Measurements from ENCODE around the gene PTAFR.
"Not testable (repeated sequence)": the region's sequence is repeated elsewhere in the genome, so short reads cannot be mapped to it uniquely, and the experiment has no call there.

PTAFR gene

DNA sequence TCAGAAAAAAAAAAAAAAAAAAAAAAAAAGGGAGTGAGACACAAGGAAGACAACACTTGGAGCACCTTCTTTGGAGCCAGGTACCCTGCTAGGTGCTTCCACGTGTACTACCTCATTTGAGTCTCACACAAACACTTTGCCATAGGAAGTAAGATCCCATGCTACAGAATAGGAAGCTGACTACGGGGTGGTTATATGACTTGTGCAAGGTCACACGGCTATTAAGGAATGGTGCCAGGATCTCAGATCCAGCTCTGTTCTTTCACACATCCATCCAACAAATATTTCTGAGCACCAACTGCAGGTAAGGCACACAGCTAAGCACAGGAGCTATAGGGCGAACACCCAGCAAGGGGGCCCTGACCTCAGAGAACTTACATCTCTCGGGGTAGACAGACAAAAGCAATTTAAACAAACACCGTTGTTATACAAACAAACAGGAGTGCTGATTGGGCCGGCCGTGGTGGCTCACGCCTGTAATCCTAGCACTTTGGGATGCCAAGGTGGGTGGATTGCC, 22.4 kb downstream of the PTAFR start:
- Histone ChIP-seq H3K27ac (peak overlapping the region in 1 of 21 experiments; percentile 22), H3K4me3 (no peak overlapping the region)

DNA sequence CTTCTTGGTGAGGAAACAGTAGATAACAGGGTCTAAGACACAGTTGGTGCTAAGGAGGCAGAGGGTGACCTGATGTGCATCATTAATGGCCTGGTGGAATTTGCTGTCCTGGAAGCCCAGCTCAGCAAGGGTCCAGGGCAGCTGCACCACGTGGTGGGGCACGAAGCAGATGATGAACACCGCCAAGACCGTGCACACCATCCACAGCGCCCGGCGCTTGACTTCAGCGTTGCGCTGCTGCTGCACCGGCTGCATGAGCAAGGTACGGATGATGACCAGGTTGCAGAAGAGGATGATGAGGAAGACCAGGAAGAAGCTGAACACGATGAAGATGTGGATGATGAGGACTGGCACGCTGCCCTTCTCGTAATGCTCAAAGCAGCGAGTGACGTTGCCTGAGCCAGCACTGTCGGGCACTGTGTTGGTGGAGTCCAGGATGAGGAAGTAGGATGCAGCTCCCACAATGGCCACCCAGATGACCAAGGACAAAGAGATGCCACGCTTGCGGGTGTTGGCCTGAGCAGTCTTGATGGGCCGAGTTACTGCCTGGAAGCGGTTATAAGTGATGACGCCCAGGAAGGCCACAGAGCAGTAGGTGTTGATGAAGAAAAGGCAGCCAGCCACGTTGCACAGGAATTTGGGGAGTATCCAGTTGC, 26.2 kb downstream of the PTAFR start:
- Histone ChIP-seq H3K4me3 (no peak overlapping the region), H3K27ac (no peak overlapping the region)

- no peak overlapping the region for H3K4me3 ChIP-seq
- no peak overlapping the region for H3K27ac ChIP-seq
Measured at GRCh38 chr1:28148880-28149195, 27.7 kb downstream of the PTAFR start.

- H3K27ac ChIP-seq: no peak overlapping the region
- no peak overlapping the region for H3K4me3 ChIP-seq
Measured at GRCh38 chr1:28147264-28148094, 29.0 kb downstream of the PTAFR start.

- no peak overlapping the region for H3K27ac ChIP-seq
- H3K4me3 ChIP-seq: no peak overlapping the region
Measured at GRCh38 chr1:28145728-28146127, 30.8 kb downstream of the PTAFR start.

GRCh38 chr1:28144203-28145135, 32.0 kb downstream of the PTAFR start:
- Histone ChIP-seq H3K4me3 (no peak overlapping the region), H3K27ac (no peak overlapping the region)

GRCh38 chr1:28143496-28144202, 32.8 kb downstream of the PTAFR start:
- Histone ChIP-seq H3K27ac (no peak overlapping the region), H3K4me3 (no peak overlapping the region)

- no peak overlapping the region for H3K4me3 ChIP-seq
- H3K27ac ChIP-seq: no peak overlapping the region
Measured at GRCh38 chr1:28141685-28142084, 34.8 kb downstream of the PTAFR start.

- peak overlapping the region in 3 of 21 experiments; percentile 8 to 21 (median 11) for H3K27ac ChIP-seq
- H3K4me3 ChIP-seq: not testable (repeated sequence)
Measured at GRCh38 chr1:28139866-28140265, 36.6 kb downstream of the PTAFR start.

- Histone ChIP-seq H3K27ac (peak overlapping the region in 3 of 21 experiments; percentile 11 to 30 (median 21)), H3K4me3 (no peak overlapping the region)
Measured at GRCh38 chr1:28139025-28139712, 37.3 kb downstream of the PTAFR start.

- Histone ChIP-seq H3K4me3 (no peak overlapping the region), H3K27ac (peak overlapping the region in 1 of 21 experiments; percentile 54)
Measured at GRCh38 chr1:28136922-28137613, 39.4 kb downstream of the PTAFR start.

- no peak overlapping the region for H3K4me3 ChIP-seq
- peak overlapping the region in 5 of 21 experiments; percentile 35 to 69 (median 54) for H3K27ac ChIP-seq
Measured at GRCh38 chr1:28136169-28136921, 40.1 kb downstream of the PTAFR start.

DNA sequence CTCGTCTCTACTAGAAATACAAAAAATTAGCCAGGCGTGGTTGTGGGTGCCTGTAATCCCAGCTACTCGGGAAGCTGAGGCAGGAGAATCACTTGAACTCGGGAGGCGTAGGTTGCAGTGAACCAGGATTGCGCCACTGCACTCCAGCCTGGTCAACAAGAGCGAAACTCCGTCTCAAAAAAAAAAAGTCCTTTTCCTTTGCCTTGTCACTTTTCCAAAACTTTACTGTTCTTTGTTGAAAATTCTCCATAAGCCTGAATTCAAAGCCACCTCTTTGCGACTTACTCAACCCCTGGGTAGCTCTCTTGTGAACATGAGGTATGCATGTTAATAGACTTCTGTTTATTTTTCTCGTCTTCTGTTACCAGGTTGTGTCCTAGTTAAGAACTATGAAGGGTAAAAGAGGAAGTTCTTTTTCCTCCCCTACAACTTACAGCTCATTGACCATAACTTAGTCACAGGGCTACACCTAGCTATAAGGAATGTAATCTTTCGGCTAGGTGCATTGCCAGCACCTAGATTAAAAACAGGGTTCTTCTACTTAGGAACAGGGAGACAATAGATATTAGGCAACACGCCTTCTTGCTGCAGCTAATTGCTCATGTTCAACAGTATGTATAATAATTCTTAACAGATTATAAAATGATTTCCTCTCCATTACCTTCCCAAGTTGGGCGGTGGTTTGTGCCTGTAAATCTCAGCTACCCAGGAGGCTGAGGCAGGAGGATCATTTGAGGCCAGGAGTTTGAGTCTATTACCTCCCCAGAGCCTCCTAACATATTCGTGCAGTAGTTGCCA, 40.9 kb downstream of the PTAFR start:
- peak overlapping the region in 8 of 21 experiments; percentile 2 to 69 (median 37) for H3K27ac ChIP-seq
- H3K4me3 ChIP-seq: no peak overlapping the region

GRCh38 chr1:28134651-28135207, 41.8 kb downstream of the PTAFR start:
- Histone ChIP-seq H3K27ac (peak overlapping the region in 6 of 21 experiments; percentile 2 to 69 (median 46)), H3K4me3 (no peak overlapping the region)

- no peak overlapping the region for H3K4me3 ChIP-seq
- peak overlapping the region in 1 of 21 experiments; percentile 14 for H3K27ac ChIP-seq
Measured at GRCh38 chr1:28132171-28133167, 44.0 kb downstream of the PTAFR start.
